ENCODE measurements around the gene TBCCD1. TPM values are rescaled to one million over a fixed set of nuclear protein-coding genes. Genes with fewer than 3 reads are reported as not detected.

Gene TBCCD1
- total and polyA plus RNA-seq, 2 donors (not counting 1 experiment from before 2014, with no cell fraction given) = 13.7 to 16.8 TPM

DNA sequence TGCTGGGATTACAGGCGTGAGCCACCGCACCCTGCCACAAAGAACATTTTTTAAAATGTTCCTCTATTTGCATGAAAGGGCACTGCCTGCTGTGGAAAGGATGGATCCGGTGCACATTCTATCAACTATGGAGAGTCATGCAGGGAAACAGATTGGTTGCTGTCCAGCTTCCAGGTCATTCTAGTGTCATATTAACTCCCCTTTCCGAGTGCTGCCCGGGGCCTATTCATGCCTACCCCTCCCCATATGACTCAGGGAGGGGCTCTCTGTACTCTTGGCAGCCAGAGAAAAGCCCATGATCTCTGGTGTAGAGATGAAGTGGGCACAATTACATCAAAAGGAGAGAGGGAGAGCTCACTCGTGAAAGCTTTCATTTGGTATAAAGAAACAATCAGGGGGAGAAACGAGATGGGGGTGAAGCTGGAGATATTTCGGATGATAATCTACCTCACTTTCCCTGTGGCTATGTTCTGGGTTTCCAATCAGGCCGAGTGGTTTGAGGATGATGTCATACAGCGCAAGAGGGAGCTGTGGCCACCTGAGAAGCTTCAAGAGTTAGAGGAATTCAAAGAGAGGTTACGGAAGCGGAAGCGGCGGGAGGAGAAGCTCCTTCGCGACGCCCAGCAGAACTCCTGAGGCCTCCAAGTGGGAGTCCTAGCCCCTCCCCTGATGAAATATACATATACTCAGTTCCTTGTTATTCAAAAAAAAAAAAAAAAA is 29.6 kb upstream of the TBCCD1 start:
- H3K4me1 ChIP-seq (ENCODE audit: control insufficient read depth, extremely low read depth, insufficient read depth, low read length) = no peaks in the 10 kb centered on the region
- H4K20me1 ChIP-seq (ENCODE audit: control insufficient read depth, extremely low read depth, insufficient read depth, low read length) = no peaks in the 10 kb centered on the region
- no peaks in the 10 kb centered on the region for H3K9me3 ChIP-seq (ENCODE audit: control insufficient read depth, insufficient read depth, low read depth, low read length)
- no peak overlapping the region for H3K9ac ChIP-seq (ENCODE audit: insufficient read depth, low read length)
- no peak overlapping the region for H3K4me2 ChIP-seq (ENCODE audit: extremely low read depth, insufficient read depth, low read length)
- no peak for TF ChIP-seq EZH2 (IDR thresholded peaks at IDR 0.05; ENCODE audit: low read length, missing control alignments)
- TF ChIP-seq, protein P1, sequence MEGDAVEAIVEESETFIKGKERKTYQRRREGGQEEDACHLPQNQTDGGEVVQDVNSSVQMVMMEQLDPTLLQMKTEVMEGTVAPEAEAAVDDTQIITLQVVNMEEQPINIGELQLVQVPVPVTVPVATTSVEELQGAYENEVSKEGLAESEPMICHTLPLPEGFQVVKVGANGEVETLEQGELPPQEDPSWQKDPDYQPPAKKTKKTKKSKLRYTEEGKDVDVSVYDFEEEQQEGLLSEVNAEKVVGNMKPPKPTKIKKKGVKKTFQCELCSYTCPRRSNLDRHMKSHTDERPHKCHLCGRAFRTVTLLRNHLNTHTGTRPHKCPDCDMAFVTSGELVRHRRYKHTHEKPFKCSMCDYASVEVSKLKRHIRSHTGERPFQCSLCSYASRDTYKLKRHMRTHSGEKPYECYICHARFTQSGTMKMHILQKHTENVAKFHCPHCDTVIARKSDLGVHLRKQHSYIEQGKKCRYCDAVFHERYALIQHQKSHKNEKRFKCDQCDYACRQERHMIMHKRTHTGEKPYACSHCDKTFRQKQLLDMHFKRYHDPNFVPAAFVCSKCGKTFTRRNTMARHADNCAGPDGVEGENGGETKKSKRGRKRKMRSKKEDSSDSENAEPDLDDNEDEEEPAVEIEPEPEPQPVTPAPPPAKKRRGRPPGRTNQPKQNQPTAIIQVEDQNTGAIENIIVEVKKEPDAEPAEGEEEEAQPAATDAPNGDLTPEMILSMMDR (conservative IDR thresholded peaks at IDR 0.05 in 1 of 2, IDR thresholded peaks at IDR 0.05 in 1 of 2; ENCODE audit: low read depth in 1 of 2, low read length in 2 of 2) = no peak
- no peak overlapping the region for H2AFZ ChIP-seq (ENCODE audit: low read length)
- no peak overlapping the region for H3K4me3 ChIP-seq (replicated peaks in 1 of 4; ENCODE audit: control extremely low read depth in 1 of 4, insufficient read depth in 1 of 4, low read depth in 3 of 4, low read length in 4 of 4)
- peak; percentile 26 to 60 for DNase-seq (ENCODE audit: low read depth in 2 of 2)
- H3K27ac ChIP-seq (ENCODE audit: insufficient read depth, low read length) = no peak overlapping the region
- no peaks in the 10 kb centered on the region for H3K36me3 ChIP-seq (ENCODE audit: control insufficient read depth, insufficient read depth, low read length)
- H3K79me2 ChIP-seq (ENCODE audit: control insufficient read depth, insufficient read depth, low read length) = no peaks in the 10 kb centered on the region
- H3K27me3 ChIP-seq (ENCODE audit: control insufficient read depth, insufficient read depth, low read length) = no peaks in the 10 kb centered on the region

DNA sequence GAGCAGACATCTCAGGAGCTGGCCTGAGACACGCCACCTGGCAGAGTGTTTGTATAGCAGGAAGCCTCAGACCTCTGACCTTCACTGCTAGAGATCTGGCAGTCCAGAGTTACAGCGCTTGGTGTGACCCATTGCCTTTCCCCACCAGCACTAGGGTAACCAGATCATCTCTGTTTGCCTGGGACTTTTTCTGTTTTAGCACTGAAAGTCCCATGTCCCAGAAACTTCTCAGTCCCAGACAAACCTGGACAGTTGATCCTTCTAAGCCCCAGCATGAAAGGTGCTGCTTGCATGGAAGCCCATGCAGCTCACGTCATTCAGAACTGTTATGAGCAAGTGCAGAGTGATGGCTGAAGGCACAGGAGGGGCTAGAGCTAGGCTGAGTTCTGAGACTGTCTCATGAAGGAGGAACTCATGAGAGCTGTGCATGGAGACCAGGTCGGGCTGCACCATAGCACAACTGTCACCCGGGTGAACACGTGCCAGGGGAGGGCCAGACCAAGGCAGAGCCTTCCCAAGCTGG is 27.5 kb upstream of the TBCCD1 start:
- DNase-seq (ENCODE audit: low read depth in 2 of 2) = no peak

GRCh38 chr3:186593862-186594261 is 26.7 kb upstream of the TBCCD1 start:
- H3K4me2 ChIP-seq (ENCODE audit: extremely low read depth, insufficient read depth, low read length) = no peak overlapping the region
- TF ChIP-seq, protein P1 (conservative IDR thresholded peaks at IDR 0.05 in 1 of 2, IDR thresholded peaks at IDR 0.05 in 1 of 2; ENCODE audit: low read depth in 1 of 2, low read length in 2 of 2) = no peak
- no peak for TF ChIP-seq EZH2 (IDR thresholded peaks at IDR 0.05; ENCODE audit: low read length, missing control alignments)
- H4K20me1 ChIP-seq (ENCODE audit: control insufficient read depth, extremely low read depth, insufficient read depth, low read length) = no peaks in the 10 kb centered on the region
- H3K79me2 ChIP-seq (ENCODE audit: control insufficient read depth, insufficient read depth, low read length) = no peaks in the 10 kb centered on the region
- no peak overlapping the region for H3K9ac ChIP-seq (ENCODE audit: insufficient read depth, low read length)
- no peak for DNase-seq (ENCODE audit: low read depth in 2 of 2)
- no peaks in the 10 kb centered on the region for H3K4me1 ChIP-seq (ENCODE audit: control insufficient read depth, extremely low read depth, insufficient read depth, low read length)
- H3K27me3 ChIP-seq (ENCODE audit: control insufficient read depth, insufficient read depth, low read length) = no peaks in the 10 kb centered on the region
- no peaks in the 10 kb centered on the region for H3K36me3 ChIP-seq (ENCODE audit: control insufficient read depth, insufficient read depth, low read length)
- no peak overlapping the region for H2AFZ ChIP-seq (ENCODE audit: low read length)
- H3K9me3 ChIP-seq (ENCODE audit: control insufficient read depth, insufficient read depth, low read depth, low read length) = no peaks in the 10 kb centered on the region
- no peak overlapping the region for H3K27ac ChIP-seq (ENCODE audit: insufficient read depth, low read length)
- no peak overlapping the region for H3K4me3 ChIP-seq (replicated peaks in 1 of 4; ENCODE audit: control extremely low read depth in 1 of 4, insufficient read depth in 1 of 4, low read depth in 3 of 4, low read length in 4 of 4)

More for the DNA sequence above, 27.5 kb upstream of the TBCCD1 start:
- no peak overlapping the region for H2AFZ ChIP-seq (ENCODE audit: low read length)
- no peak overlapping the region for H3K4me3 ChIP-seq (replicated peaks in 1 of 4; ENCODE audit: control extremely low read depth in 1 of 4, insufficient read depth in 1 of 4, low read depth in 3 of 4, low read length in 4 of 4)
- H3K4me1 ChIP-seq (ENCODE audit: control insufficient read depth, extremely low read depth, insufficient read depth, low read length) = no peaks in the 10 kb centered on the region
- no peak for TF ChIP-seq EZH2 (IDR thresholded peaks at IDR 0.05; ENCODE audit: low read length, missing control alignments)
- TF ChIP-seq, protein P1 (conservative IDR thresholded peaks at IDR 0.05 in 1 of 2, IDR thresholded peaks at IDR 0.05 in 1 of 2; ENCODE audit: low read depth in 1 of 2, low read length in 2 of 2) = no peak
- H3K79me2 ChIP-seq (ENCODE audit: control insufficient read depth, insufficient read depth, low read length) = no peaks in the 10 kb centered on the region
- H3K4me2 ChIP-seq (ENCODE audit: extremely low read depth, insufficient read depth, low read length) = no peak overlapping the region
- H3K27ac ChIP-seq (ENCODE audit: insufficient read depth, low read length) = no peak overlapping the region
- no peaks in the 10 kb centered on the region for H3K27me3 ChIP-seq (ENCODE audit: control insufficient read depth, insufficient read depth, low read length)
- H3K9ac ChIP-seq (ENCODE audit: insufficient read depth, low read length) = no peak overlapping the region
- H3K36me3 ChIP-seq (ENCODE audit: control insufficient read depth, insufficient read depth, low read length) = no peaks in the 10 kb centered on the region
- no peaks in the 10 kb centered on the region for H3K9me3 ChIP-seq (ENCODE audit: control insufficient read depth, insufficient read depth, low read depth, low read length)
- H4K20me1 ChIP-seq (ENCODE audit: control insufficient read depth, extremely low read depth, insufficient read depth, low read length) = no peaks in the 10 kb centered on the region
